Kidney epithelial cell (primary cell): ENCODE results near the gene SENP1. TPM values are rescaled to one million over a fixed set of nuclear protein-coding genes. Genes with fewer than 3 reads are reported as not detected.

Experiments used
- DNase-seq: peaks from one replicate; pipeline ENCODE4 v3.0.0-alpha.2; 2010; ENCODE audit warnings: low read depth
- H3K27me3 ChIP-seq: 2 replicates; pipeline ENCODE4 v1.6.0; 2011; ENCODE audit warnings: low read length; ENCODE audit not compliant: control insufficient read depth, insufficient read depth
- H3K36me3 ChIP-seq: 2 replicates; pipeline ENCODE4 v1.5.1; 2011; ENCODE audit warnings: low read length; ENCODE audit not compliant: control insufficient read depth, insufficient read depth
- H3K4me3 ChIP-seq: 2 replicates; pipeline ENCODE4 v1.5.1; 2011; ENCODE audit warnings: low read depth, mild to moderate bottlenecking, control low read depth, low read length
- CTCF ChIP-seq: IDR thresholded peaks from 2 replicates; pipeline ENCODE4 v1.5.1; 2011; ENCODE audit warnings: mild to moderate bottlenecking, moderate library complexity, low read length, control low read depth, inconsistent platforms; ENCODE audit not compliant: insufficient read depth, poor library complexity, severe bottlenecking
- total RNA-seq: library from RNA; depleted of rRNA; stranded (reverse); fragments of >200 nt; gene quantifications from 2 replicates; pipeline ENCODE4 v1.2.3, GENCODE V29; 2015

Gene SENP1
- total RNA-seq, 1 donor from 2014 or later: 13.2 TPM

- no peak for DNase-seq
- no peak overlapping the region for H3K4me3 ChIP-seq
- H3K27me3 ChIP-seq: no peaks in the 10 kb centered on the region
- no peak for TF ChIP-seq CTCF
- H3K36me3 ChIP-seq: peaks cover 1% of the 10 kb centered on the region
These were observed 30.0 kb downstream of the SENP1 start for GRCh38 chr12:48075832-48076231.

GRCh38 chr12:48074266-48074665 lies 31.6 kb downstream of the SENP1 start:
- Histone ChIP-seq H3K36me3 (no peaks in the 10 kb centered on the region), H3K4me3 (no peak overlapping the region), H3K27me3 (no peaks in the 10 kb centered on the region)
- no peak for TF ChIP-seq CTCF
- DNase-seq: no peak

- Histone ChIP-seq H3K36me3 (no peaks in the 10 kb centered on the region), H3K27me3 (no peaks in the 10 kb centered on the region), H3K4me3 (no peak overlapping the region)
- no peak for TF ChIP-seq CTCF
- no peak for DNase-seq
These were observed 33.6 kb downstream of the SENP1 start for GRCh38 chr12:48072266-48072665.

GRCh38 chr12:48071808-48072207 lies 34.1 kb downstream of the SENP1 start:
- H3K36me3 ChIP-seq: no peaks in the 10 kb centered on the region
- DNase-seq: no peak
- no peak overlapping the region for H3K4me3 ChIP-seq
- no peak for TF ChIP-seq CTCF
- no peaks in the 10 kb centered on the region for H3K27me3 ChIP-seq

- H3K4me3 ChIP-seq: no peak overlapping the region
- no peaks in the 10 kb centered on the region for H3K27me3 ChIP-seq
- TF ChIP-seq CTCF: no peak
- no peak for DNase-seq
- H3K36me3 ChIP-seq: no peaks in the 10 kb centered on the region
These were observed 35.1 kb downstream of the SENP1 start for GRCh38 chr12:48070731-48071130.

GRCh38 chr12:48070033-48070432 lies 35.8 kb downstream of the SENP1 start:
- no peak overlapping the region for H3K4me3 ChIP-seq
- DNase-seq: no peak
- TF ChIP-seq CTCF: no peak
- H3K27me3 ChIP-seq: no peaks in the 10 kb centered on the region
- H3K36me3 ChIP-seq: no peaks in the 10 kb centered on the region
